ENCODE measurements around the gene FOSL2.
A peak's percentile ranks its signal among the peaks of the same experiment; 100 is the strongest.

Gene FOSL2

DNA sequence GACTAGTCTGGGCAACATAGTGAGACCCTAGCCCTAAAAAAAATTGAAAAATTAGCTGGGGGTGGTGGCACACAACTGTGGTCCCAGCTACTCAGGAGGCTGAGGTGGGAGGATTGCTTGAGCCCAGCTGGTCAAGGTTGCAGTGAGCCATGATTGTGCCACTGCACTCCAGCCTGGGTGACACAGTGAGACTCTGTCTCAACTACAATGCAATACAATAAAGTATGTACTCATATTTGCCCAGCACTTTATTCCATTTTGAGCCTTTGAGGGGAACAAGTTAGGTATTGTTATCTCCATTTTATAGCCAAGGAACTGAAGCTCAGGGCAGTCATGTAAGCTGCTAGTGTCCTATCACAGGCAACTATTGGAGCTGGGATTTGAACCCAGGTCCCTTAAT, 53.9 kb downstream of the FOSL2 start:
- Mint-ChIP-seq H3K27ac (peak overlapping the region in 1 of 2 donors; percentile 17), H3K27me3 (no peaks in the 10 kb centered on the region), H3K36me3 (ENCODE audit: insufficient read depth) (no peaks in the 10 kb centered on the region), H3K4me3 (no peak overlapping the region), H3K4me1 (ENCODE audit: low read depth in 2 of 2) (peaks cover 10 to 17% of the 10 kb centered on the region in 2 donors), H3K9me3 (no peaks in the 10 kb centered on the region)
- DNase-seq (no peak), ATAC-seq (replicated peaks) (no peak)

DNA sequence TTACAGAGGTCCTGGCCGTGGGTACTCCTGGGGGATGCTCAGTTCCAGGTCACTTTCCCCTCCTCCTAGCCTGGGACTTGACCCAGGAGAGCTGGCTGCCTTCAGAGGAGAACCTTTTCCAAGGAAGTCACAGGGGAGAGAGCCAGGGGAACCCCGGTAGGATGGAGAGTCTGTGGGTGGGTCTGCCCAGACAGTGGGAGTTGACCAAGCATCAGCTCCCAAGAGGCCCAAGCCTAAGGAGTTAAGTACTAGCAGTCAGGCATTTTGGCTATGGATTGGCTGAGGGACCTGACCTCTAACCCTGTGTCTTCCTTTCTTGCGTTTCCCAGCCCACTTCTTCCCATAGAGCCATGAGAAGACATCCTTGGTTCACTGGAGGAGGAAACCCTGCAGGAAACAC, 54.4 kb downstream of the FOSL2 start:
- ATAC-seq (replicated peaks) = no peak
- Mint-ChIP-seq H3K27me3 (no peaks in the 10 kb centered on the region), H3K36me3 (ENCODE audit: insufficient read depth) (no peaks in the 10 kb centered on the region), H3K4me3 (no peak overlapping the region), H3K4me1 (ENCODE audit: low read depth in 2 of 2) (peaks cover 10 to 13% of the 10 kb centered on the region in 2 donors), H3K9me3 (no peaks in the 10 kb centered on the region), H3K27ac (peak overlapping the region in 1 of 2 donors; percentile 17)
- DNase-seq = no peak

DNA sequence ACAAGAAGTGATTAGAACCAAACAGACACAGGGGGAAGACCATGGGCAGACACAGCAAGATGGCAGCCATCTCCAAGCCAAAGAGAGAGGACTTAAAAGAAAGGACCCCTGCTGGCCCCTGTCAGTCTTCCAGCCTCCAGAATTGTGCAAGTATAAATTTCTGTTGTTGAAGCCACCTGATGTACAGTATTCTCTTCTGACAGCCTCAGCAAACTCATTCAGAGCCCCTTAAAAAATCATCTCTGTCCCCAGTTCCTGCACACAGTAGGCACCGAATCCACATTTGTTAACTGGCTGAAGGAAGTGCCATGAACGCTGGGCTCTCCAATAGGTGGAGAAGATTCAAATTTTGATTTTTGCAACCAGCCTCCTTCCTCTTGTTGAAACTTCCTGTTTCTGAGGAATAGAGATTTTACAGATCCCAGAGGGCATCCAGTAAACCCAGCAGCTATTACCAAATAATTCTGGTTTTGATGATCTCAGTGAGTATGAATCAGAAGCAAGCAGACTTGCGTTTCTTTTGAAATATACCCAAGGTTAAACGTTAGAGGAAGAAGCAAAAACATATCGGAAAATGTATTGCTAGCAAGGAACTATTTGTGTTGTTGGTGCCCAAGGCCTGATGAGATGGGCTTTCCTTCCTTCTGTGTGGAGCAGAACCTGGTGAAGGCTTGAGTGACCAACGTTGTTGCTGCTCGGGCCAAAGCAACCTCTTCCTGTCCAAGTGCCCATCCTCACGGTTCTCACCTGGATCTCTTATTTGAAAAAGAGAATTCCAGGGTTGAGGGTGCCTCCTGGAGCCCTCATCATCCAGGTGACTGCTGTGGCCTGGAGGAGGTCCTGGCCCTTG, 55.5 kb downstream of the FOSL2 start:
- peak; percentile 16 for ATAC-seq (replicated peaks)
- DNase-seq = no peak
- H3K27ac Mint-ChIP-seq = peak overlapping the region in 1 of 2 donors; percentile 30

DNA sequence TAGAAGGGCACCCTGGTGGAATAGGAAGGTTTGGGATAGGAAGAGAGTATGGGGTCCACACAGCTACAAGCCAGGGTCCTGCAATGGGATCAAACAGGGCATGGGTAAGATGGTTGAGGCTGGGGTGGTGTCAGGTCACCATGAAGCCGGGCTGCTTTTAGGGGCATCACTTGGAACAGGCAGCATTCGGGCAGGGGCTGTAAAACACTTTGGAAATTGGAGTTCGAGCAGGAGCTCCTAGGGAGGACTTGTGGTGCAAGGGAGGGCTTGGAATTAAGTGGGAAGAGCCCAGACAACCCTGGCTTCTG, 56.1 kb downstream of the FOSL2 start:
- Mint-ChIP-seq H3K4me3 (no peak overlapping the region), H3K36me3 (ENCODE audit: insufficient read depth) (no peaks in the 10 kb centered on the region), H3K27me3 (no peaks in the 10 kb centered on the region), H3K4me1 (ENCODE audit: low read depth in 2 of 2) (peaks cover 16 to 24% of the 10 kb centered on the region in 2 donors), H3K27ac (peak overlapping the region in 1 of 2 donors; percentile 30), H3K9me3 (no peaks in the 10 kb centered on the region)
- ATAC-seq (replicated peaks) (no peak), DNase-seq (no peak)

More for the DNA sequence above, 55.5 kb downstream of the FOSL2 start:
- Mint-ChIP-seq H3K4me3 (no peak overlapping the region), H3K27me3 (no peaks in the 10 kb centered on the region), H3K4me1 (ENCODE audit: low read depth in 2 of 2) (peaks cover 16 to 22% of the 10 kb centered on the region in 2 donors), H3K36me3 (ENCODE audit: insufficient read depth) (no peaks in the 10 kb centered on the region), H3K9me3 (no peaks in the 10 kb centered on the region)

DNA sequence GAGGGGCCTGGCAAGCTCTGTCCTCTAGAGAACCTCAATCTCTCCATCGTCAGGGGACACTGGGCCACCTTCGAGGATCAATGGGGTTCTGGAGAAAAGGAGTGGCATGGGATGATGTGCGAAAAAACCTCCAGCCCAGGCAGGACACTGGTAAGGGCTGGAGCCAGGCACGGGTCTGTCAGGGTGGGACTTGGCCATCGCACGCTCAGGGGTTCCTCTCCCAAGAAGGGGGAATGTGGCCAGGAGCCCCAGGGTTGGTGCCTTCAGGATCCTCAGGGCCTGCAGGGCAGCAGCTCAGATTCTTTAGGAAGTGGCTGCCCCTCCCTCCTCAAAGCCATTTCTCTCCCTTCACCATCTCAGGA, 56.4 kb downstream of the FOSL2 start:
- Mint-ChIP-seq H3K4me3 (no peak overlapping the region), H3K4me1 (ENCODE audit: low read depth in 2 of 2) (peaks cover 16 to 24% of the 10 kb centered on the region in 2 donors), H3K9me3 (no peaks in the 10 kb centered on the region), H3K27me3 (no peaks in the 10 kb centered on the region), H3K27ac (peak overlapping the region; percentile 30 to 78), H3K36me3 (ENCODE audit: insufficient read depth) (no peaks in the 10 kb centered on the region)
- no peak for ATAC-seq (replicated peaks)
- no peak for DNase-seq

DNA sequence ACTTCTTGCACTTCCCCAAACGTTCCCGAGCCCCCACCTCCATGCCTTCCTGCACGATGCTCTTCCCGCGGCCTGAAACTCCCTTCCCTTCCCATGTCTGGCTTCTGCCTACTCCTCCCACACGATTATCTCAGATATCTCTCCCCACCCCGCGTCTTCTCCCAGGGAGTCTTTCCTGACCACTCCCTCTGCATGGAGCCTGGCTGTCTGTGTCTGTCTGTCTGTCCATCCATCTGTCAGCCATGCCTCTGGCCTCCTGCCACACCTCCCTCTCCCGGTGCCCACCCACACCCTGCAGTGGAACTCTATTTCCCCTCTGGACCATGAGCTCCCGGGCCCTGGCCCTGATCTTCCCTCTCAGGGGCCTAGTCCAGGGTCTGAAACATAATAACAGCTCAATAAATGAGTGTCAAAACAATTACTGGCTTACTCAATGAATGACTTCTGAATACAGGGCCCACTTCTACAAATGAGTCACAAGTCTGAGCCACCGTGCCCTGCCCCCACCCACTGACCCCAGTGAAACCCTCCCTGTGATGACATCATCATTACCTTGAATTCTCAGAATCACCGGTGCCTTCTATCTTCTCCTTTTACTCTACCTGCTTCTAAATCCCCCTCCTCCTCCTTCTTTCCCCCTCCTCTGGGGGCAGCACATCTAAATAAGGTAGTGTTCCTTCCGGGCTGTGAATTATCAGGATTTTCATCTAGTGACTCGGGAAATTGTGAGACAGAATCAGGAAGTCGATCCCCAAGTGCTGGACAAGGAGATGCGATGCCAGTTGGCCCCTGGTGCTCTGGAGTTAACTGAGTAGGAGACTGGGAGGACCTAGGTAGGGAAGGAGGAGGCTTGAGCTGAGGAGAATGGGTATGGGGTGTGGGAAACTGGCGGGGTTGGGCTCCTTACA, 57.1 kb downstream of the FOSL2 start:
- peaks cover 16 to 24% of the 10 kb centered on the region in 2 donors for H3K4me1 Mint-ChIP-seq (ENCODE audit: low read depth in 2 of 2)
- no peak for ATAC-seq (replicated peaks)
- peak overlapping the region in 1 of 2 donors; percentile 78 for H3K27ac Mint-ChIP-seq
- no peaks in the 10 kb centered on the region for H3K9me3 Mint-ChIP-seq
- H3K36me3 Mint-ChIP-seq (ENCODE audit: insufficient read depth) = no peaks in the 10 kb centered on the region
- H3K4me3 Mint-ChIP-seq = no peak overlapping the region
- no peak for DNase-seq
- H3K27me3 Mint-ChIP-seq = no peaks in the 10 kb centered on the region

DNA sequence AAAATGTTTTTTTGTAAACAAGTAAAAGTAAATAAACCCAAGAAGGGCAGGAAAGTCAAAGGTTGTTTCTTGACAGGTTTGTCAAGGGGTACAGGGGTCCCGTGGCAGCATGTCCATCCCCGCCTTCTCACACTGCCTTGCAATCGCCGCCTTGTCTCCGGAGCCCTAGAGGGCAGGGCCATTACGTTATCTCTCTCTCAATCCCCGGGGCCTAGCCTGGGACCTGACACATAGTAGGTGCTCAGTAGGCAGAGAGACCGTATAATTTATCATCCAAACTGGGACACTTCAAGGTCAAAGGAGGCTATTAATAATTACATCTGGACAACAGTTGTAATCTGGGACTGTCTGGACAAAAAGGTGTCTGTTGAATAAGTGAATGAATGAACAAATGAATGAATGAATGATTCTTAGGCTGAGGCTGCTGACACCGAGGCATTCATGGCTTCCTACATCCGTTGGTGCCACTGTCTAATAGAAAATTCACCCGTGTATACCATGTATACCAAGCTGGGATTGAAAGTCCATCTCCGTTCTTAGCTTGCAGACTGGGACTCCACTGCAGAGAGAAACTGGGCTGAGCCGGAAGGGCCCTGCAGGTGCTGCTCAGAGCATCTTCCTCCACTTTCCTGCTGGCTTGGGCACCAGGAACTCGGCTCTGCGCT, 58.4 kb downstream of the FOSL2 start:
- no peaks in the 10 kb centered on the region for H3K9me3 Mint-ChIP-seq
- H3K4me1 Mint-ChIP-seq (ENCODE audit: low read depth in 2 of 2) = peaks cover 16 to 24% of the 10 kb centered on the region in 2 donors
- no peaks in the 10 kb centered on the region for H3K36me3 Mint-ChIP-seq (ENCODE audit: insufficient read depth)
- no peaks in the 10 kb centered on the region for H3K27me3 Mint-ChIP-seq
- no peak overlapping the region for H3K4me3 Mint-ChIP-seq
- H3K27ac Mint-ChIP-seq = peak overlapping the region in 1 of 2 donors; percentile 44
- DNase-seq (no peak), ATAC-seq (replicated peaks) (no peak)

DNA sequence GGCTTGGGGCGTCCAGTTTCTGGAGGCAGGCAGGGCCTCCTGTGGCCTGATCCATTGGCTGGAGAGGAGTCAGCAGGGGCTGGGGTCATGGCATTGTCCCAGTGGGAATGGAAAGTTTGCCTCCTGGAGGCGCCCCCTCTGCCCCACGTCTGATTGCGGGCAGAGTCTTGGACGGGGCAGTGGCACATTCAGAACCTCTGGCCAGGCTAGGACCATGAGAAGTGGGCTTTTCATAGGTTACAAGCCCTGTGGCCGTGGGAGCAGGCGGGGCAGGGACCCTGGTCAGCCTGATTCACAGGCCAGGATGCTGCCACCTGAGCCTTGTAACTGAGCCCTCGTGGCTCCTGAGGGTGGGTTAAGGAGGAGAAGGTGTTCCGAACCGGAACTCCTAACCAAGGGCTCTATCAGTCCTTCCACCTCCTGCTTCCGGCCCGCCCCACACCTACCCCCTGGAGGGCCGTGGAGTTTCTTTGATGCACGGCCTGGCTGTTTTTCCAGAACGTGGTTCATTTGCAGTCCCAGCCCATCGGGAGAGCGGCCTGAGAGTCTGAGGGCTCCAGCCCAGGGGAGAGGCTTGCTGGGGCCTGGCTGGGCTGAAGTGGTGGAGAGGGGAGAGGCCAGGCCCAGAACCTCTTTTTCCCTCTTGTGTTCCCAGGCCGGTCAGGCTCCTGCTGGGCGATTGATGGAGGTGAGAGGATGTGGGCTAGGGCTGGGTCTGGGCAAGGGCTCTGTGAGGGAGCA, 59.3 kb downstream of the FOSL2 start:
- no peak for ATAC-seq (replicated peaks)
- Mint-ChIP-seq H3K9me3 (no peaks in the 10 kb centered on the region), H3K4me1 (ENCODE audit: low read depth in 2 of 2) (peaks cover 16 to 24% of the 10 kb centered on the region in 2 donors), H3K36me3 (ENCODE audit: insufficient read depth) (no peaks in the 10 kb centered on the region), H3K4me3 (no peak overlapping the region), H3K27ac (peak overlapping the region in 1 of 2 donors; percentile 59), H3K27me3 (no peaks in the 10 kb centered on the region)
- no peak for DNase-seq

DNA sequence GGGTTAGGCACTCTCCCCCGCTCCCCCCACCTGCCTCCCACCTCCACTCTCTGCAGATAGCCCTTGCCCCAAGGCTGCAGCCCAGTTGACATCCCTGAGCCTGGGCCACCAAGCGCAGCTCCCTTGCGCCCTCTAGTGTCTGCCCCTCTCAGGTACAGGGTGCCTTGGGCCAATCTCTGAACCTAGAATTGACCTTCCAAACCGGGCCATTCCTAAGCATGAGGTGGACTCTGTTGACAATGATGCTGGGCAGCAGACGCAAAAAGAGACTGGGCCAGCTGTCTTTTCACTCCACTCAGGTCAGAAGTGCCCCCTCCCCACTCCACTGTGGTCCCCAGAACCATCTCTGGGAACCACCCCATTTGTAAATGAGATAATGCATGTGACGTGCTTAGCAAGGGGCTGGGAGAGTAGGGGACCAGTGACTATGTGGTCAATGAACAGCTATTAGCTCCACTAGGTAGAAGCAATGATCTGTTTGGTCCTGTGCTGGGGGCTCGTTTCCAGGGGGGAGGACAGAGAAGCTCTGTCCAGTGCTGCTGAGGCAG, 60.0 kb downstream of the FOSL2 start:
- H3K27ac Mint-ChIP-seq = peak overlapping the region in 1 of 2 donors; percentile 59
- peaks cover 16 to 24% of the 10 kb centered on the region in 2 donors for H3K4me1 Mint-ChIP-seq (ENCODE audit: low read depth in 2 of 2)

DNA sequence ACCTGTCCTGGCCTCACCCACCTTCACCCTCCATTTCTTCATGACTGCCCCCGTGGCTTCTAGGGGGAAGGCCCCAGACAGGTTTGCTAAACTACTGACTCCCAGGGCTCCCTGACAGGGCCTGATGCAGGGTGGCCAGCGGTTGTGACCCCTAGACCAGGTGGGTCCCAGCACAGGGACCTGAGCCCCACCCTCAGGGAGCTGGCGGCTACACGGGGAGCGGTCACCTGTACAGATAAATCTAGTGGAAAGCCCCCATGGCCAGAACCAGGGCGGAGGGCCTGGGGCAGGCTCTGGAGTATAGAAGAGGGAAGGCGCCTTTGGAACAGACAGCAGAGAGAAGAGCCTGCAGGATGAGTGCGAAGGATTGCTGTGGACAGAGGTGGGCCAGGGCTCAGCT, 60.7 kb downstream of the FOSL2 start:
- Mint-ChIP-seq H3K36me3 (ENCODE audit: insufficient read depth) (no peaks in the 10 kb centered on the region), H3K9me3 (no peaks in the 10 kb centered on the region), H3K4me1 (ENCODE audit: low read depth in 2 of 2) (peaks cover 16 to 24% of the 10 kb centered on the region in 2 donors), H3K4me3 (no peak overlapping the region), H3K27ac (no peak overlapping the region), H3K27me3 (no peaks in the 10 kb centered on the region)
- DNase-seq (no peak), ATAC-seq (replicated peaks) (no peak)

More for the DNA sequence above, 60.0 kb downstream of the FOSL2 start:
- peak; percentile 78 to 82 (median 80) for DNase-seq
- ATAC-seq (replicated peaks) = peak; percentile 92
- H3K4me3 Mint-ChIP-seq = no peak overlapping the region
- H3K9me3 Mint-ChIP-seq = no peaks in the 10 kb centered on the region
- H3K27me3 Mint-ChIP-seq = no peaks in the 10 kb centered on the region
- H3K36me3 Mint-ChIP-seq (ENCODE audit: insufficient read depth) = no peaks in the 10 kb centered on the region

DNA sequence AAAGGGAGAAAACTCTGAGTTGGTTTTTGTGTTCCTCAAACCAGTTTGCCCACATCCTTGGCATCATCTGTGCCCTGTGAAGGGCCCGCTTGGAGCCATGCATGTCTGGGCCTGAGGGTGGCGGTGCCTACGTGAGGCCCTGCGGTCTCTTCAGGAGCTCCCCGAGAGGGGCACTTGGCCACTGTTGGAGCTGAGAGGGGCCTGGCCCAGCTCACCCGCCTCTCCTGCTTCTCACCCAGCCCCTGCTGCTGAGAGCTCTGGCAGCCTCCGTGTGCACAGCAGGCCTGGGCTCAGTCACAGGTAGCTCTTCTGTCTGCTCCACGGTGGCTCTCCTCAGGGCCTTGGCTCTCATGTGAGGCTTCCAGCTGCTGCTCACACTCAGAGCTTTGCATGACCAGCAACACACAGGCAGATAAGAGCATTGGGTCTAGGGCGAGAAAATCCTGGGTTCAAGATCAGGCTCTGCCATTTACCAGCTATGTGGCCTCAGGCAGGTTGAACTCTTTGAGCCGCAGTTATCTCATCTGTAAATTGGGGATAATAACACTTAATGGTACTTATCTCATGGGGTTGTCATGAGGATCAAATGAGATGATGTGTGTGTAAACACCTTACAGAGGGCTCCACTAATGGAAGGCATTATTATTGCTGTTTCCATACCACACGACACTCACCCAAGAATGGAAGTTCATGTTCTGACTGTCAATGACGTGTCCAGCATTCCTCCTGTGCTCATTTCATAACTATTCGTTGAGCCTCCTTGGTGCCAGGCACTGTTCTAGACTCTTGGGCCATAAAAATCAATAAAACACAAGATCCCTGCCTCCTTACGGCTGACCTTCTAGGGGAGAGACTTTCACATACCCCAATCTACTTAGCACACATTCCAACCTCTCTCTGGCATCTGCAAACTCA, 61.6 kb downstream of the FOSL2 start:
- H3K9me3 Mint-ChIP-seq = no peaks in the 10 kb centered on the region
- no peaks in the 10 kb centered on the region for H3K27me3 Mint-ChIP-seq
- H3K36me3 Mint-ChIP-seq (ENCODE audit: insufficient read depth) = no peaks in the 10 kb centered on the region
- DNase-seq = no peak
- no peak for ATAC-seq (replicated peaks)
- H3K4me1 Mint-ChIP-seq (ENCODE audit: low read depth in 2 of 2) = peaks cover 15 to 22% of the 10 kb centered on the region in 2 donors
- no peak overlapping the region for H3K4me3 Mint-ChIP-seq
- H3K27ac Mint-ChIP-seq = no peak overlapping the region

DNA sequence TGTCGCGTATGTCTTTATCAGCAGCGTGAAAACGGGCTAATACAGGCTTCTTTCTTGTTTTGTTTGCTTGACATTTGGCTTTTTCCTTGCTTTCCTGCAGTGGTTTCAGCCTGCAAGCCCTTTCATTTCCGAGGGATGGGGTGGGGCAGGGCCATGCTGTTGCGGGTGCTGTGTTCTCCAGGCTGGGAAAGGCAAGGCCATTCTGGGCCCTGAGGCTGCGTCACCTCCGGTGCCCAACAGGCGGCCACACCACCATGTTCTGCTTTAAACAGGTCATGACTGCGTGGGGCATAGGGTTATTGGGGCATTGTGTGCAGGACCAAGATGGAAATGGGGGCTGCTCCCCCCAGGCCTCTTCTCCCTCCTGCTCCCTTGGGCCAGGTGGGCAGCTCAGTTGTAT, 64.6 kb downstream of the FOSL2 start:
- Mint-ChIP-seq H3K4me3 (no peak overlapping the region), H3K4me1 (ENCODE audit: low read depth in 2 of 2) (peaks cover 6 to 12% of the 10 kb centered on the region in 2 donors), H3K9me3 (no peaks in the 10 kb centered on the region), H3K27ac (no peak overlapping the region), H3K27me3 (peaks cover 3 to 5% of the 10 kb centered on the region in 2 donors), H3K36me3 (ENCODE audit: insufficient read depth) (no peaks in the 10 kb centered on the region)
- DNase-seq (no peak), ATAC-seq (replicated peaks) (no peak)

Data from effector memory CD8-positive, alpha-beta T cell (primary cell).